A549 (cell line): ENCODE measurements around the gene CDH16.

Source experiments
- CHD4 ChIP-seq: fragments of 200-600 bp; sonication (generic); IDR thresholded peaks from 2 replicates; pipeline ENCODE4 v1.6.1; 2016; ENCODE audit warnings: antibody characterized with exemption, mild to moderate bottlenecking, borderline replicate concordance
- CTCF ChIP-seq: fragments of >200 bp; sonication (Bioruptor Twin); formaldehyde crosslinking; IDR thresholded peaks from 3 replicates; pipeline ENCODE4 v1.5.1; 2016
- ESRRA ChIP-seq: fragments of 150-350 bp; IDR thresholded peaks from 2 replicates; pipeline ENCODE4 v1.6.1; 2014; ENCODE audit warnings: mild to moderate bottlenecking, low read length, borderline replicate concordance
- FOXS1 ChIP-seq: fragments of 250-450 bp; sonication (Bioruptor Pico); IDR thresholded peaks from 2 replicates; pipeline ENCODE4 v1.5.0; 2020; ENCODE audit warnings: mild to moderate bottlenecking, moderate library complexity
- PBX3 ChIP-seq: IDR thresholded peaks from 2 replicates; pipeline ENCODE4 v1.6.1; 2012
- POLR2A ChIP-seq: IDR thresholded peaks from 2 replicates; pipeline ENCODE4 v1.6.1; 2012; ENCODE audit warnings: mild to moderate bottlenecking, low read length
- RNF2 ChIP-seq: fragments of 200-600 bp; sonication (generic); IDR thresholded peaks from 2 replicates; pipeline ENCODE4 v1.6.1; 2016; ENCODE audit warnings: low read depth, mild to moderate bottlenecking, antibody characterized with exemption, moderate library complexity, borderline replicate concordance
- USF2 ChIP-seq: fragments of 450-650 bp; IDR thresholded peaks from 2 replicates; pipeline ENCODE4 v1.6.1; 2014; ENCODE audit warnings: antibody characterized with exemption

GRCh38 chr16:66891797-66892196, 26.9 kb downstream of the CDH16 start:
- TF ChIP-seq CTCF (no peak), RNF2 (no peak), PBX3 (no peak), POLR2A (no peak), ESRRA (no peak), CHD4 (no peak), FOXS1 (CRISPR knock-in tag) (no peak), USF2 (no peak)
